H1 (cell line): ENCODE measurements around the gene PGAM1. TPM values are rescaled to one million over a fixed set of nuclear protein-coding genes. Genes with fewer than 3 reads are reported as not detected.
"Not testable (repeated sequence)": the region's sequence is repeated elsewhere in the genome, so short reads cannot be mapped to it uniquely, and the experiment has no call there.

Experiments used
- CTCF ChIA-PET: fragments of 300-600 bp; sonication (Branson Sonifier 250); formaldehyde crosslinking; loops from one replicate; lab custom pipeline; 2021; ENCODE audit not compliant: partially characterized antibody; lab: Charles Lee
- POLR2A ChIA-PET: fragments of 300-600 bp; sonication (Branson Sonifier 250); formaldehyde crosslinking; loops from one replicate; lab custom pipeline; 2021; ENCODE audit warnings: inconsistent platforms; ENCODE audit not compliant: partially characterized antibody; lab: Charles Lee
- DNase-seq, 2 experiments: peaks; one replicate each; pipeline versions ENCODE4 v3.0.0 to v3.0.0-alpha.2; 2010 to 2022; ENCODE audit warnings: low spot score in 2 of 2, low read depth in 1 of 2, mixed read lengths in 1 of 2
- FAIRE-seq: peaks from 2 replicates; lab custom pipeline; 2011; peaks lifted over from hg19 to GRCh38; lab: Jason Lieb, UNC
- H2AFZ ChIP-seq: 2 replicates; pipeline ENCODE4 v1.8.1; 2012; ENCODE audit warnings: low read length, inconsistent platforms
- H2AK5ac ChIP-seq: 2 replicates; pipeline ENCODE4 v1.6.1; 2013; ENCODE audit warnings: low read depth, low read length
- H2BK120ac ChIP-seq: replicated peaks from 2 replicates; pipeline ENCODE3; 2013; ENCODE audit warnings: low read depth, low read length, inconsistent platforms
- H2BK12ac ChIP-seq: 2 replicates; pipeline ENCODE4 v1.6.1; 2013; ENCODE audit warnings: low read depth, low read length
- H2BK15ac ChIP-seq: 2 replicates; pipeline ENCODE4 v1.6.1; 2013; ENCODE audit warnings: low read length
- H2BK20ac ChIP-seq: 2 replicates; pipeline ENCODE4 v1.6.1; 2013; ENCODE audit warnings: low read length
- H2BK5ac ChIP-seq: 2 replicates; pipeline ENCODE4 v1.6.1; 2013; ENCODE audit warnings: low read depth, low read length
- H3K14ac ChIP-seq: 2 replicates; pipeline ENCODE4 v1.6.1; 2013; ENCODE audit warnings: inconsistent platforms; ENCODE audit not compliant: insufficient read length
- H3K18ac ChIP-seq: 2 replicates; pipeline ENCODE4 v1.6.1; 2013; ENCODE audit warnings: low read length; ENCODE audit errors: extremely low read depth
- H3K23ac ChIP-seq: 2 replicates; pipeline ENCODE4 v1.6.1; 2013; ENCODE audit warnings: inconsistent platforms; ENCODE audit not compliant: insufficient read length
- H3K23me2 ChIP-seq: 2 replicates; pipeline ENCODE4 v1.6.1; 2013; ENCODE audit warnings: low read depth, low read length
- H3K27ac ChIP-seq: 2 replicates; pipeline ENCODE4 v1.6.1; 2011; ENCODE audit warnings: low read depth, low read length, inconsistent platforms
- H3K27me3 ChIP-seq, 4 experiments: replicated peaks in 1 of 4; 1 replicate in 1 of 4; 2 replicates in 3 of 4; pipeline versions ENCODE4 v1.6.1 to v1.8.1; 2011 to 2013; ENCODE audit warnings: low read length in 3 of 4, mild to moderate bottlenecking in 3 of 4, inconsistent platforms in 2 of 4, mixed read lengths in 2 of 4, moderate library complexity in 1 of 4; ENCODE audit not compliant: control insufficient read depth in 3 of 4, insufficient read depth in 3 of 4; ENCODE audit errors: extremely low read depth in 1 of 4
- H3K36me3 ChIP-seq, 4 experiments: 2 replicates each; pipeline versions ENCODE4 v1.6.1 to v1.8.1; 2011 to 2013; ENCODE audit warnings: mild to moderate bottlenecking in 4 of 4, low read length in 3 of 4, moderate library complexity in 2 of 4, control low read depth in 1 of 4, inconsistent platforms in 1 of 4; ENCODE audit not compliant: insufficient read depth in 4 of 4, control insufficient read depth in 2 of 4
- H3K4ac ChIP-seq: replicated peaks from 2 replicates; pipeline ENCODE3; 2013; ENCODE audit warnings: low read length, low read depth, mixed read lengths, inconsistent platforms; ENCODE audit not compliant: insufficient read length
- H3K4me1 ChIP-seq, 4 experiments: replicated peaks in 1 of 4; 1 replicate in 1 of 4; 2 replicates in 3 of 4; pipeline versions ENCODE4 v1.6.1 to v1.8.1; 2011 to 2013; ENCODE audit warnings: low read length in 3 of 4, inconsistent platforms in 2 of 4, mixed read lengths in 1 of 4; ENCODE audit not compliant: insufficient read depth in 4 of 4, control insufficient read depth in 3 of 4
- H3K4me2 ChIP-seq, 2 experiments: 2 replicates each; pipeline versions ENCODE4 v1.6.1 to v1.8.1; 2011 to 2013; ENCODE audit warnings: low read depth in 2 of 2, low read length in 2 of 2, control low read depth in 1 of 2, inconsistent platforms in 1 of 2, mild to moderate bottlenecking in 1 of 2; ENCODE audit not compliant: insufficient read depth in 1 of 2
- H3K4me3 ChIP-seq, 4 experiments: fragments of 200-600, 300-600 bp in 1 of 4; sonication (generic), shearing (Covaris generic), sonication (Bioruptor Twin) in 1 of 4; 2 replicates each; pipeline versions ENCODE4 v1.5.1 to v1.8.1; 2011 to 2016; ENCODE audit warnings: low read length in 4 of 4, low read depth in 3 of 4, control low read depth in 2 of 4, inconsistent platforms in 2 of 4, mild to moderate bottlenecking in 2 of 4, mixed read lengths in 1 of 4, moderate library complexity in 1 of 4; ENCODE audit not compliant: insufficient read depth in 2 of 4; ENCODE audit errors: extremely low read depth in 1 of 4
- H3K56ac ChIP-seq: replicated peaks from 2 replicates; pipeline ENCODE3; 2013; ENCODE audit warnings: low read depth, mild to moderate bottlenecking, mixed read lengths, low read length, inconsistent platforms; ENCODE audit not compliant: insufficient read length
- H3K79me1 ChIP-seq: 2 replicates; pipeline ENCODE4 v1.6.1; 2013; ENCODE audit warnings: low read depth, low read length, control low read depth
- H3K79me2 ChIP-seq, 2 experiments: 2 replicates each; pipeline versions ENCODE4 v1.6.1 to v1.8.1; 2012 to 2013; ENCODE audit warnings: low read length in 2 of 2, mild to moderate bottlenecking in 2 of 2, inconsistent platforms in 1 of 2; ENCODE audit not compliant: insufficient read depth in 2 of 2, control insufficient read depth in 1 of 2
- H3K9ac ChIP-seq, 4 experiments: replicated peaks in 1 of 4; 1 replicate in 1 of 4; 2 replicates in 3 of 4; pipeline versions ENCODE4 v1.6.1 to v1.8.1; 2011 to 2013; ENCODE audit warnings: low read depth in 3 of 4, low read length in 3 of 4, control low read depth in 2 of 4, mild to moderate bottlenecking in 2 of 4, moderate library complexity in 2 of 4, inconsistent platforms in 1 of 4; ENCODE audit errors: extremely low read depth in 1 of 4
- H3K9me3 ChIP-seq, 2 experiments: 2 replicates each; pipeline versions ENCODE4 v1.6.1 to v1.8.1; 2012 to 2013; ENCODE audit warnings: mild to moderate bottlenecking in 2 of 2, moderate library complexity in 2 of 2, control low read depth in 1 of 2, inconsistent platforms in 1 of 2, low read depth in 1 of 2, low read length in 1 of 2, mixed read lengths in 1 of 2; ENCODE audit not compliant: insufficient read depth in 2 of 2
- H4K20me1 ChIP-seq, 2 experiments: replicated peaks in 1 of 2; 2 replicates each; pipeline versions ENCODE3 to v1.8.1; 2011 to 2013; ENCODE audit warnings: inconsistent platforms in 2 of 2, low read length in 2 of 2, mild to moderate bottlenecking in 1 of 2; ENCODE audit not compliant: insufficient read depth in 2 of 2, control insufficient read depth in 1 of 2
- H4K5ac ChIP-seq: 2 replicates; pipeline ENCODE4 v1.6.1; 2013; ENCODE audit warnings: low read length, low read depth, mixed read lengths, inconsistent platforms; ENCODE audit not compliant: insufficient read length
- H4K8ac ChIP-seq: 2 replicates; pipeline ENCODE4 v1.8.0; 2013; ENCODE audit warnings: mild to moderate bottlenecking, moderate library complexity, low read length, inconsistent platforms; ENCODE audit not compliant: insufficient read depth; ENCODE audit errors: extremely low read depth
- H4K91ac ChIP-seq: replicated peaks from 2 replicates; pipeline ENCODE3; 2013; ENCODE audit warnings: low read length, mixed read lengths, inconsistent platforms; ENCODE audit not compliant: insufficient read length
- WGBS, 2 experiments: shearing (Covaris generic) in 1 of 2; methylation state at CpG; one replicate each; pipeline versions ENCODE4 v1.1.6 to v1.1.7; 2013 to 2015; ENCODE audit warnings: low lambda C conversion rate in 2 of 2, mixed read lengths in 2 of 2, inconsistent platforms in 1 of 2, low coverage in 1 of 2, missing lambda C conversion rate in 1 of 2; ENCODE audit not compliant: insufficient replicate concordance in 2 of 2, insufficient coverage in 1 of 2, insufficient read length in 1 of 2; ENCODE audit errors: extremely low coverage in 1 of 2, missing lambda C conversion rate in 1 of 2; 5-methylcytosine and 5-hydroxymethylcytosine counted together
- polyA plus RNA-seq, 7 experiments: library from polyadenylated mRNA; depleted of rRNA in 3 of 7; stranded (reverse) in 5 of 7; unstranded in 2 of 7; fragments of >200 nt in 5 of 7; fragments of 200-250 nt in 2 of 7; gene quantifications; 1 replicate in 5 of 7; 2 replicates in 1 of 7; 4 replicates in 1 of 7; pipeline versions ENCODE4 v1.2.1 to v1.2.3, GENCODE V29; 2011 to 2013; ENCODE audit warnings: missing spikeins in 2 of 7, mixed read lengths in 2 of 7
- total RNA-seq: library from RNA; stranded (reverse); fragmentation: NEBNext Ultra II Directional; extraction: Animal tissue kit (Norgen Biotek cat#: 25700); gene quantifications from 2 replicates; pipeline ENCODE4 v1.2.1, GENCODE V29; 2021

Gene PGAM1
- total and polyA plus RNA-seq, 2 of the 8 experiments (the other 6 are each of a cell fraction or from before 2014, with no cell fraction given): 791 to 799 TPM

DNA sequence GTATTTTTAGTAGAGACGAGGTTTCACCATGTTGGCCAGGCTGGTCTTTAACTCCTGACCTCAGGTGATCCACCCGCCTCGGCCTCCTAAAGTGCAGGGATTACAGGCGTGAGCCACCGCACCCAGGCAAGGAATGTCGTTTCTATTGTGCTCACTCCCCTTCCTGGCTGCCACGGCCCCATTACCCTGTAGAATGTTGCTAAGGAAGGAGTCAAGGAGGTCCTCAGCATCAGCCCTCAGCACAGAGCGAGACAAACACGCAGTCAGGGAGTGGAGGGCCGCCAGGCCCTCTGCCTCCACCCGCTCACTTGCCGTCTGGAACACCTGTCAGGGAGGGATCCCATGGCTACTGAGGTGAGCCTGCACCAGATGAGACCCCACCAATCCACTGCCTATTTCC, 42.8 kb downstream of the PGAM1 start:
- CTCF ChIA-PET: interaction anchor here (5.2 to 5.4 kb wide), 3 partner anchors 7 to 66 kb away, joined by 40 to 57 read pairs (median 46); no protein-coding TSS in a partner anchor
- peaks cover 24 to 72% (median 59%) of the 10 kb centered on the region in 4 experiments for H3K36me3 ChIP-seq

More for the DNA sequence above, 42.8 kb downstream of the PGAM1 start:
- H3K4me1 ChIP-seq, H2BK12ac ChIP-seq, H3K14ac ChIP-seq, H2BK20ac ChIP-seq, H3K9ac ChIP-seq, H4K91ac ChIP-seq, H2AK5ac ChIP-seq, H3K27me3 ChIP-seq, H3K4me2 ChIP-seq, H3K56ac ChIP-seq, H3K4ac ChIP-seq, H3K4me3 ChIP-seq, H2BK15ac ChIP-seq, H4K8ac ChIP-seq, H3K23ac ChIP-seq, H3K79me2 ChIP-seq, DNase-seq, H2AFZ ChIP-seq, H3K79me1 ChIP-seq, H2BK5ac ChIP-seq, H3K27ac ChIP-seq, H2BK120ac ChIP-seq, H4K20me1 ChIP-seq, H3K23me2 ChIP-seq, H3K9me3 ChIP-seq, H3K18ac ChIP-seq, FAIRE-seq, H4K5ac ChIP-seq: not testable (repeated sequence)
- WGBS, 2 experiments: 90% methylated on average over 12 of the region's 12 CpGs; no CpG with 5 or more reads in 1 of the 2 experiments
- POLR2A ChIA-PET: interaction anchor here (0.6 to 12.5 kb wide), 3 partner anchors 12 to 31 kb away, joined by 3 to 105 read pairs (median 3); no protein-coding TSS in a partner anchor
